ENCODE measurements around the gene SMG6. TPM values are rescaled to one million over a fixed set of nuclear protein-coding genes. Genes with fewer than 3 reads are reported as not detected.

Gene SMG6
- total and polyA plus RNA-seq, 7 donors, result 11.1 to 38.8 (median 22.9) TPM

DNA sequence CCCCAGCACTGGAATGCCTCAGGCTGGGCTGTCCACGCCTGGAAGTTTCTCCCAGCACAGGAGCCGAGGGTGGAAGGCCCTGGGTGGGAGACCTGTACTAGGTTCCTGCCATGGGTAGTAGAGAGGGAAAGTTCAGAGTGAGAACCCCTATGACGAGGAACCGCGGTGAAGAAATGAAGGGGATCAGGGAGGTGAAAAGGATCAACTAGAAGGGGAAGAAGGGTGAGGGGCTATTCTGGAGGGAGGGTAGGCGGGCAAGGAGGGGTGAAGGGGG is 243.3 kb downstream of the SMG6 start:
- H3K4me3 ChIP-seq, result peak overlapping the region in 1 of 4 donors; percentile 75
- WGBS, 2 donors, result 84 to 86% methylated on average over 6 of the region's 6 CpGs
- intact Hi-C loops (cut with DNase I), result no loop called here
- no peaks in the 10 kb centered on the region for H3K9me3 ChIP-seq
- TF ChIP-seq POLR2AphosphoS5 (IDR thresholded peaks at IDR 0.05) (no peak), EP300 (IDR thresholded peaks at IDR 0.05) (no peak), POLR2A (IDR thresholded peaks at IDR 0.05) (no peak)
- TF ChIP-seq, protein P1, sequence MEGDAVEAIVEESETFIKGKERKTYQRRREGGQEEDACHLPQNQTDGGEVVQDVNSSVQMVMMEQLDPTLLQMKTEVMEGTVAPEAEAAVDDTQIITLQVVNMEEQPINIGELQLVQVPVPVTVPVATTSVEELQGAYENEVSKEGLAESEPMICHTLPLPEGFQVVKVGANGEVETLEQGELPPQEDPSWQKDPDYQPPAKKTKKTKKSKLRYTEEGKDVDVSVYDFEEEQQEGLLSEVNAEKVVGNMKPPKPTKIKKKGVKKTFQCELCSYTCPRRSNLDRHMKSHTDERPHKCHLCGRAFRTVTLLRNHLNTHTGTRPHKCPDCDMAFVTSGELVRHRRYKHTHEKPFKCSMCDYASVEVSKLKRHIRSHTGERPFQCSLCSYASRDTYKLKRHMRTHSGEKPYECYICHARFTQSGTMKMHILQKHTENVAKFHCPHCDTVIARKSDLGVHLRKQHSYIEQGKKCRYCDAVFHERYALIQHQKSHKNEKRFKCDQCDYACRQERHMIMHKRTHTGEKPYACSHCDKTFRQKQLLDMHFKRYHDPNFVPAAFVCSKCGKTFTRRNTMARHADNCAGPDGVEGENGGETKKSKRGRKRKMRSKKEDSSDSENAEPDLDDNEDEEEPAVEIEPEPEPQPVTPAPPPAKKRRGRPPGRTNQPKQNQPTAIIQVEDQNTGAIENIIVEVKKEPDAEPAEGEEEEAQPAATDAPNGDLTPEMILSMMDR (IDR thresholded peaks at IDR 0.05), result no peak
- H3K4me1 ChIP-seq, result peaks cover 0 to 89% (median 85%) of the 10 kb centered on the region in 4 donors
- H3K27ac ChIP-seq, result peak overlapping the region; percentile 88 to 92 (median 91)
- DNase-seq, result no peak
- peaks cover 0 to 37% (median 0%) of the 10 kb centered on the region in 4 donors for H3K36me3 ChIP-seq
- peaks cover under 1 to 16% (median 2%) of the 10 kb centered on the region in 3 donors for H3K27me3 ChIP-seq

DNA sequence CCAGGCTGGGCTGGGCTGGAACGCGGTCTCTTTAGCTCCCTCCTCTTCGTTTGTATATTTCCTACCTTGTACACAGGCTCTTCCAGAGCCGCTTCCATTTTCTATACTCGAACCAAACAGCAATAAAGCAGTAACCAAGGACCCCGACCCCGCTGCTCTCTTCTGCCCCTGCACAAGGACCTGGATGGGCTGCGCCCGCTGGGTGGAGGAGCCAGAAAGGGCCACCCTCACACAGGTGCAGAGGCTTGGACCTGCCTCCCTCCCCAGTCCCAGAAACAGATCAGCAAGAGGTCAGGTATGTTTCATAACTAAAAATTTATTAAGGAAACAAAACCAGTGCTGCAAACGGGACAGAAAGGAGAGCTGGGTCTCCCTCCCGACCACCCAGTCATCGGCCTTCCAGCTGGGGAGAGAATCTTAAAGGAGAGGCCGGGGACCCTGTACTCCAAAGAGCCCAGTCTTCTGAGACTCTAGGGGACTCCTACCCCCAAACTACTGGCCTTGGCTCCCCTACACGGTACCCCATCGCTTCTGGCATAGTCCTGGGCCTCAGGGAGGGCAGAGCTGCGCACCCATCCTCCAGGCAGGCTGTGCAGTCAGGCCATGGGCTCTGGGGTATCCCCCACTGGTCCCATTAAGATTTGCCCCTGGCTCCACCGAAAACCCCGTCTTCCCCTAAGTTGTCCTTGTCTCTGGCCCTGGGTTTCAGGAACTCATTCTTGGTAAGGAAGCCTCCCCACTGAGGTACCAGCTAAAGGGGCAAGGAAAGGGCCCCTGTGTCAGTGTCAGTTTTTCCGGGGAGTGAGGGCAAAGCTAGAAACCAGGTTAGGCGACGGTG is 243.8 kb downstream of the SMG6 start:
- H3K4me3 ChIP-seq, result peak overlapping the region in 3 of 4 donors; percentile 63 to 75 (median 64)
- intact Hi-C loops (cut with DNase I), result no loop called here
- H3K4me1 ChIP-seq, result peaks cover 0 to 89% (median 83%) of the 10 kb centered on the region in 4 donors
- DNase-seq, result no peak
- 62 to 70% methylated on average over 21 of the region's 21 CpGs for WGBS, 2 donors
- H3K27me3 ChIP-seq, result peaks cover 4 to 20% (median 5%) of the 10 kb centered on the region in 3 donors
- no peak for TF ChIP-seq POLR2AphosphoS5 (IDR thresholded peaks at IDR 0.05)
- no peaks in the 10 kb centered on the region for H3K9me3 ChIP-seq
- peaks cover 0 to 31% (median 0%) of the 10 kb centered on the region in 4 donors for H3K36me3 ChIP-seq
- peak overlapping the region; percentile 88 to 92 (median 91) for H3K27ac ChIP-seq

DNA sequence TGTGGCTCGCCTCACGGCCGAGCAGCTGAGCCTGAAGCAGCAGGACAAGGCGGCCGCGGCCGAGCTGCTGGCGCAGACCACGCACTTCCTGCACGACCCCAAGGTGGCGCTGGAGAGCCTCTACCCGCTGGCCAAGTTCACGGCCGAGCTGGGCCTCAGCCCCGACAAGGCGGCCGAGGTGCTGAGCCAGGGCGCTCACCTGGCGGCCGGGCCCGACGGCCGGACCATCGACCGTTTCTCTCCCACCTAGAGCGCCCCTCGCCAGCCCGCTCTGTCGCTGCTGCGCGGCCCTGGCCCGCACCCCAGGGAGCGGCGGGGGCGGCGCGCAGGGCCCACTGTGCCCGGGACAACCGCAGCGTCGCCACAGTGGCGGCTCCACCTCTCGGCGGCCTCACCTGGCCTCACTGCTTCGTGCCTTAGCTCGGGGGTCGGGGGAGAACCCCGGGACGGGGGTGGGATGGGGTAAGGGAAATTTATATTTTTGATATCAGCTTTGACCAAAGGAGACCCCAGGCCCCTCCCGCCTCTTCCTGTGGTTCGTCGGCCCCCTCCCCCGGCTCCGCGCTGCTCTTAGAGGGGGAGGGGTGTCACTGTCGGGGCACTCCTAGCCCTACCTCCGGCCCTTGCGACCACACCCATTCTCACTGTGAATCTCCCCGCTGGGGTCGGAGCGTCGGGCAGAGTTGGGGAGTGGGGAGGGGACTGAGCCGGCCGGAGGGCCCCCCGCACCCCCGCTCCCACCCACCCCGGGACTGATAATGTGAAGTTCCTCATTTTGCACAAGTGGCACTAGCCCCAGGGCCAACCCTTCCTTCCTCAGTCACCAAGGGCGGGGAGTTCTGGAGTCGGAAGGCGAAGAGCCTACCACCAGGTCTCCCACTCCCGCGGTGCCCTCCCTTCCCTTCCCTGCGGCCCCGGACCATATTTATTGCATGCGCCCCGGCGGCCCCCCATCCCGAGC is 244.7 kb downstream of the SMG6 start:
- H3K27ac ChIP-seq, result peak overlapping the region; percentile 88 to 92 (median 91)
- no peaks in the 10 kb centered on the region for H3K9me3 ChIP-seq
- TF ChIP-seq, protein P1 (IDR thresholded peaks at IDR 0.05), result peak; percentile 32 to 70 (median 54)
- TF ChIP-seq POLR2AphosphoS5 (IDR thresholded peaks at IDR 0.05) (peak in 3 of 4 donors; percentile 19 to 51 (median 34)), POLR2A (IDR thresholded peaks at IDR 0.05) (no peak), EP300 (IDR thresholded peaks at IDR 0.05) (no peak)
- DNase-seq, result peak; percentile 92
- peaks cover 0 to 91% (median 83%) of the 10 kb centered on the region in 4 donors for H3K4me1 ChIP-seq
- H3K27me3 ChIP-seq, result peaks cover 4 to 29% (median 5%) of the 10 kb centered on the region in 3 donors
- H3K36me3 ChIP-seq, result peaks cover 0 to 22% (median 0%) of the 10 kb centered on the region in 4 donors
- intact Hi-C loops (cut with DNase I), result no loop called here
- peak overlapping the region in 3 of 4 donors; percentile 63 to 75 (median 64) for H3K4me3 ChIP-seq
- 8 to 9% methylated on average over 78 of the region's 78 CpGs for WGBS, 2 donors

DNA sequence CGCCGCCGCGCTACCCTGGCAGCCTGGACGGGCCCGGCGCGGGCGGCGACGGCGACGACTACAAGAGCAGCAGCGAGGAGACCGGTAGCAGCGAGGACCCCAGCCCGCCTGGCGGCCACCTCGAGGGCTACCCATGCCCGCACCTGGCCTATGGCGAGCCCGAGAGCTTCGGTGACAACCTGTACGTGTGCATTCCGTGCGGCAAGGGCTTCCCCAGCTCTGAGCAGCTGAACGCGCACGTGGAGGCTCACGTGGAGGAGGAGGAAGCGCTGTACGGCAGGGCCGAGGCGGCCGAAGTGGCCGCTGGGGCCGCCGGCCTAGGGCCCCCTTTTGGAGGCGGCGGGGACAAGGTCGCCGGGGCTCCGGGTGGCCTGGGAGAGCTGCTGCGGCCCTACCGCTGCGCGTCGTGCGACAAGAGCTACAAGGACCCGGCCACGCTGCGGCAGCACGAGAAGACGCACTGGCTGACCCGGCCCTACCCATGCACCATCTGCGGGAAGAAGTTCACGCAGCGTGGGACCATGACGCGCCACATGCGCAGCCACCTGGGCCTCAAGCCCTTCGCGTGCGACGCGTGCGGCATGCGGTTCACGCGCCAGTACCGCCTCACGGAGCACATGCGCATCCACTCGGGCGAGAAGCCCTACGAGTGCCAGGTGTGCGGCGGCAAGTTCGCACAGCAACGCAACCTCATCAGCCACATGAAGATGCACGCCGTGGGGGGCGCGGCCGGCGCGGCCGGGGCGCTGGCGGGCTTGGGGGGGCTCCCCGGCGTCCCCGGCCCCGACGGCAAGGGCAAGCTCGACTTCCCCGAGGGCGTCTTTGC is 245.6 kb downstream of the SMG6 start:
- 17 to 26% methylated on average over 98 of the region's 98 CpGs for WGBS, 2 donors
- Histone ChIP-seq H3K36me3 (peaks cover 0 to 14% (median 0%) of the 10 kb centered on the region in 4 donors), H3K4me1 (peaks cover 0 to 90% (median 81%) of the 10 kb centered on the region in 4 donors), H3K9me3 (no peaks in the 10 kb centered on the region), H3K27ac (peak overlapping the region; percentile 88 to 92 (median 91)), H3K4me3 (peak overlapping the region in 3 of 4 donors; percentile 63 to 75 (median 64)), H3K27me3 (peaks cover 4 to 36% (median 5%) of the 10 kb centered on the region in 3 donors)
- intact Hi-C loops (cut with DNase I), result no loop called here
- peak; percentile 72 for DNase-seq
- TF ChIP-seq, protein P1 (IDR thresholded peaks at IDR 0.05), result no peak
- peak in 3 of 4 donors; percentile 2 to 21 (median 15) for TF ChIP-seq POLR2AphosphoS5 (IDR thresholded peaks at IDR 0.05)

All from sigmoid colon (tissue), 7 donors.